HG02981 (cell line): Measurements from ENCODE around the gene GDNF.
"Not testable (repeated sequence)": the region's sequence is repeated elsewhere in the genome, so short reads cannot be mapped to it uniquely, and the experiment has no call there.

Source experiments
- ATAC-seq: cut with Tn5 transposase; IDR thresholded peaks from one replicate; pipeline ENCODE4 v1.9.1; 2021; ENCODE audit warnings: mild to moderate bottlenecking, moderate library complexity; ENCODE audit not compliant: unreplicated experiment

Gene GDNF

DNA sequence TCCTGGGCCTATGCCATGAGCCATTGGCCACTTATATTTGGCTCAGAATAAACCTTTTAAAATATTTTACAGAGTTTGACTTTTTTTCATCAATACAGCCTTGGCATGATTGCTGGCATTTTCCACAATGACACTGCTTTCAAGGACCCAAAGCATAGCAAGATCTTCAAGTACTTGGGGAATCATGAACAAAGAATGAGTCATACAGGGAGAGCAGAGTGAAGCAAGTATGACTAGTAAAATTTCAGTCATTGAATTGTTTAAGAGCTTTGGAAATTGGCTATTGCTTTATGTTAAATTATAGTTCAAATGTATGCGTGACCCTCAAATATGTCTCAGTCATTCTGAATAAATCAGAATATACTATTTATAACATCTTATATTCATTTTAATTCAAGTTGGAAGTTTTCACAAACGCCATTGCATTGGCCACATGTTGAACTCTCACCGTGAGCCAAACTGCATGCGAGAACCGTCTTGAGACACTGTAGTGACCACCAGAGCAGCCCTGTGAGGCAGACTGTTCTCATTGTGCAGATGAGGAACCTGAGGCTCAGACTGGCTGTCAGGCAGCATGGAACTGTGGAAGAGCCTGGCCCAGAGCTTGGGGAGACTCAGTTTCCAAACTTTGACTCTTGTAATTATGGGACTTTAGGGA is 52.9 kb downstream of the GDNF start:
- ATAC-seq: no peak

DNA sequence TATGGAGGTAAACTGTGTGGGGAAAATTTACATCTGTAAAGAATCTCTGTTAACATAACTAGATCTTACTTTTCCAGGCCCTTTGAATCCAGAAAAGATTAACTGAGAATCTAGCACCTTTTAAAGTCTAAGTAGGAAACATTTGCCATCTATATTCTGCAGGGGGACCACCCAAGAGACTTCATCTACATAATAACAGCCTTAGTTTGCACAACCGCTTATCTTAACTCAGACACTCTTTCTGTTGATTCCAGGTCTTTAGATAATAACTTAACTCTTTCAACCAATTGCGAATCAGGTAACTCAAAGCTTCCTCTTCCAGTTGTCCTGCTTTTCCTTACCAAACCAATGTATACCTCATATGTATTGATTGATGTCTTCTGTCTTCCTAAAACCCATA is 53.4 kb downstream of the GDNF start:
- no peak for ATAC-seq

DNA sequence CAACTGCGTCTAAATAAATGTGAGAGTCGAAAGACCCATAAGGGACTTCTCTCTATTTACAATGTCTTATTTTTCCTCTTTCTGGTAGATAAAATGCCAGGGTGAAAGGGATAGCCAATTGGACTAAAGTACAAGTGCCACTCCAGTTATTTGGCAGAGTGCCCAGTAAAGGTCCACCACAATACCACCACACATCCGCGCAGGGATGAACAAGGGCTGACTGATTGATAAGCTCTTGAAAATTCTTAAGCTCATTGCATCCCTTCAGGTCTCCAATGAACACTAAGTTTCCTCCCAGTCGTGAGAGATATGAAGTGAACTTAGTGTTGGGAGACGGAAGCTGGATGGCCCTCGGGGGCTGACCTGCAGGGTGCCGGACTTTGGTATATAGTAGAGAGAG is 58.4 kb downstream of the GDNF start:
- not testable (repeated sequence) for ATAC-seq

DNA sequence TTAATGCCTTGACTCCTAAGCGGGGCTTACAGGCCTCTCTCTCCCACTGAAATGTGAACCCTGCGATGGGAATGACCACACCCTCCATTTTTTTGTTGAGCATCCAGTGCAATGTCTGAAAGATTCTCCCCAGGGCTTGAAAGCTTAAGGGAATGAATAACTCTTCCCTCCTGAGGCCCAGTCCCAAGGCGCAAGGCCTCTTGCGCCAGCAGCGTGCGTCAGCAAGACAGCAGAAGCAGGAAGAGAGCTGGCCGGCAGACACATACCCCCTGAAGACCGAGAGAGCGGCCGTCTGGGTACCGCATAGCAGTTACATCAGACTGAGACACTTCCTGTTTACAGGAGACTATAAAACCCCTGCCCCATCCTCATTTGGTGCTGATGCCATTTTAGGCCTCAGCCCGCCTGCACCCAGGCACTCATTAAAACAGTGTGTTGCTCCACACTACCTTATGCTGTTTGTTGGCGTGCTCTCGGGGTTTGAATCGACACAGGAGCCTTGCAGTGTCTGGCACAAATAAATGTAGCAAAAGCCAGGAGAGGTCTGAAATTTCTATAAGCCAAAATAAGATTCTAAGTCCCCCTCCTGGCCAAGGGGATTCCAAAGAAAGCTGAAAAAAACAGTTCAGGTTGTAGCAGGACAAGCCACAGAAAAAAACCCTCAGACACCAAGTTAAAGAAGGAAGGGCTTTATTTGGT is 62.3 kb downstream of the GDNF start:
- ATAC-seq: no peak

GRCh38 chr5:37776826-37777225 is 63.0 kb downstream of the GDNF start:
- no peak for ATAC-seq

DNA sequence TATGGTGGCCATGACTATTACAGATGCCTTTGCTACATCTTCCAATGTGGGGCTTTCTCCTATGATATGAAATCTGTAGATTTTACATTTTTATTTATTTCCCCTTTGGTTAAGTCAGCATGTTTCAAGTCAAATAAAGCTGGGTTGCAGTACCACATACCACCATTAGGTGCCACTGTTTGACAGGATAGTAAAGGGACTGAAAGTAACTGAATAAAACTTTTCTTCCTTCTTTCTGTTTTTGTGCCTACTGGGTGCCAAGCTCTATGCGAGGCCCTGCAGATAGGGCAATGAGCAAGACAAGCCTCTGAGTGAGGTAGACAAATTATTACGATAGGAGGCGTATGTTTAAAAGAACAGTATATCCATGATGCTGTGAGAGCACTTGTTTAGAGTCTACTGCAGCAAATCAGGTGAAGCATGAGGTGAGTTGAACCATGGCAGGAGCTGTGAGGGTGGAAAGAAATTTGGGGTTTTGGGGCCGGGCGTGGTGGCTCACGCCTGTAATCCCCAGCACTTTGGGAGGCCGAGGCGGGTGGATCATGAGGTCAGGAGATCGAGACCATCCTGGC is 64.8 kb downstream of the GDNF start:
- no peak for ATAC-seq

GRCh38 chr5:37773809-37774208 is 66.0 kb downstream of the GDNF start:
- ATAC-seq: no peak

DNA sequence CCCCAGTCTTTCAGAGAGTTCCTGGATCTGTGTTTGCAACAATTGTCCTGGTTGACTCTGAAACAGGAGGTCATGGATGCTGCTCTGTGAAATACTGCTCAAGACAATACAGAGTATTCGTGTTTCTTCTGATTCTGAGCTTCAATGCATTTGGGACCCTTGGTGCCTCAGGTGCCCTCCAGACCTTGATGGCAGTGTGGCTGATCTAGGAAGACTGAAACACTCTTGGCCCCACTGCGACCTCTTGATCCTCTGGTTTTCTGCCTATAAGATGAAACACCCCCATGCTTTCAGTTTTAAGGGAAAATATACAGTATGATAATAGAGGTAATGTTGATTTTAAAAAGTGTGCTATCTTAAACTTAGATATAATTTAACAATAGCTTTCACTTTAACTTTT is 67.6 kb downstream of the GDNF start:
- ATAC-seq: no peak

GRCh38 chr5:37771731-37772130 is 68.1 kb downstream of the GDNF start:
- no peak for ATAC-seq

GRCh38 chr5:37771203-37771611 is 68.6 kb downstream of the GDNF start:
- ATAC-seq: no peak

GRCh38 chr5:37770786-37771185 is 69.1 kb downstream of the GDNF start:
- ATAC-seq: no peak

DNA sequence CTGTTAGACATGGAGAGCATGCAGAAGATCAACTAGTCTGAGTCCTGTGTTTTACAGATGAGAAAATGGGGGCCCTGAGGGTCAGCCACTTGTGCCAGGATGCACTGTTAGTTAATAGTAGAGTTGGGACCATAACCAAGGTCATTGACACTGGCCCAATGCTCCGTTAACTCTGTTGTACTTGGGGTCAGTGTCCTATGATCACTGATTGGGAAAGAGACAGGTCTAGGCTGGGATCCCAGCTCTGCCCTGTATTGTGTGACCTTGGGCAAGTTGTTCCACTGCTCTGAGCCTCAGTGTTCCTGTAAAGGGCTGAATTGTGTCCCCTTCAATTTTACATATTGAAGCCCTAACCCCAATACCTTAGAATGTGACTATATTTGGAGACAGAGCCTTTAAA is 70.0 kb downstream of the GDNF start:
- ATAC-seq: no peak

- no peak for ATAC-seq
Measured at GRCh38 chr5:37769108-37769507, 70.7 kb downstream of the GDNF start.

DNA sequence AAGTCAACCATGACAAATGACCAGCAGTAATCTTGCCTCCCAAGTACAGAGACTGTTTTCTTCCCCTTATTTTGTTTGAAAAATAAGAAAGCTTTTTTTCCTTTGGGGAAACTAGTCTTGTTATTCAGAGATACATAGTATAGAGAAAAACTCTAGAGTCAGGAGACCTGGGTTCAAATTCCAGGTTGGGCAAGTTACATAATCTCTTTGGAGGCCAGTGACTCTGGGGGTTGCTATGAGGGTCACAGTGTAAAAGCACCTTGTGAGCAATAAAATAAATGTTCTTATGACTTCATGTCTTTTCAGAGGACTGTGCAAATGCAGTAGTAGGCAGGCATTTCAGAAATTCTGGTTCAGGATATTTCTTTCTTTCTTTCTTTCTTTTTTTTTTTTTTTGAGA is 71.5 kb downstream of the GDNF start:
- ATAC-seq: no peak

- no peak for ATAC-seq
Measured at GRCh38 chr5:37767961-37768360, 71.9 kb downstream of the GDNF start.

DNA sequence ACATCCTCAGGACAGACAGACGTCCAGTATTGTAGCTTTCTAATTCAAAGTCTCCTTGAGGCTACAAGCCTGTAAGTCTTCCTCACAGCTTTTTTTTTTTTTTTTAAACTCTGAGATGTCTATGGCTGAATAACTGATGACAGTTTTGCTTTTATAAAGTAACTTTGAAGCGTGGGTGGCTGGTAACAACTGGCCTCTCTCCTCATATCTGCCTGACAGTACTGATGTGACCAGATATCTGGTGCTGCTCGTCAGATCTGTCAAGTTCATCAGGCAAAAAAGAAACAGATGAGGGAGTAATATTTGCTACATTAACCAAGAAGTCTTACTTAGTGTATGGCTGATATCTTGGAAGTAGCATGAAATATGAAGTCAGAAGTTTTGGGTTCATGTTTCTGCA is 72.6 kb downstream of the GDNF start:
- ATAC-seq: no peak
